ENCODE results near the gene XXYLT1.

DNA sequence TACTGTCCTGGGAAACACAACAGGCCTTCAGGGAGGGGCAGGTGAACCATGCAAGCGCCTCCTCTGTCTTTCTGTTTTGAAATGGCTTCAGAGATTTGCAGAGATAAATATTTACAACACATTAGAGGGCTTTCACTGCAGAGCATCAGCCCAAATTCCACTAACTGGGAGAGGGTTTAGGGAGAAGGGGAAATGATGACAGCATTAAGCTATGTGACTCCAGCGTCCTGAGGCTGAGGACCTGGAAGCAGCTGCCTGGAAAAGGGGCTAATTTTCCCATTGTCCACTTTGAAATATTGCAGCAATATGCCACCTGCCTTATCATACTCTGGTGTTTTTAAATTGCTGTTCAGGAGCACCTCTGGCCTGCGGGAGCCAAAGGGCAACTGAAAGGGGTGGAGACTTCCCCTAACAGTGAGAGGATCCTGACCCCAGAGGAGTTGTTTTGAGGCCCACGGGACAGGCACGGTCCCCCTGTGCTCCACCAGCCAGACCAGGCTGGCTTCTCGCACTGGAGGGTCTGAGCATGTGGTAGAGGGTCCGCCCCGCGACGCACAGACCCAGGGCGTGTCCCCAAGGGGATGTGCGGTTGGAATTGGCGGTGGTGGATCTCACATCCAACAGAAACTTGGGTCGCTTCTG, 110.6 kb downstream of the XXYLT1 start:
- no peak for TF ChIP-seq ZNF302 (tag by site-specific recombination; IDR thresholded peaks at IDR 0.05; ENCODE audit: low read depth)
- TF ChIP-seq, protein P1, sequence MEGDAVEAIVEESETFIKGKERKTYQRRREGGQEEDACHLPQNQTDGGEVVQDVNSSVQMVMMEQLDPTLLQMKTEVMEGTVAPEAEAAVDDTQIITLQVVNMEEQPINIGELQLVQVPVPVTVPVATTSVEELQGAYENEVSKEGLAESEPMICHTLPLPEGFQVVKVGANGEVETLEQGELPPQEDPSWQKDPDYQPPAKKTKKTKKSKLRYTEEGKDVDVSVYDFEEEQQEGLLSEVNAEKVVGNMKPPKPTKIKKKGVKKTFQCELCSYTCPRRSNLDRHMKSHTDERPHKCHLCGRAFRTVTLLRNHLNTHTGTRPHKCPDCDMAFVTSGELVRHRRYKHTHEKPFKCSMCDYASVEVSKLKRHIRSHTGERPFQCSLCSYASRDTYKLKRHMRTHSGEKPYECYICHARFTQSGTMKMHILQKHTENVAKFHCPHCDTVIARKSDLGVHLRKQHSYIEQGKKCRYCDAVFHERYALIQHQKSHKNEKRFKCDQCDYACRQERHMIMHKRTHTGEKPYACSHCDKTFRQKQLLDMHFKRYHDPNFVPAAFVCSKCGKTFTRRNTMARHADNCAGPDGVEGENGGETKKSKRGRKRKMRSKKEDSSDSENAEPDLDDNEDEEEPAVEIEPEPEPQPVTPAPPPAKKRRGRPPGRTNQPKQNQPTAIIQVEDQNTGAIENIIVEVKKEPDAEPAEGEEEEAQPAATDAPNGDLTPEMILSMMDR (tag by site-specific recombination; IDR thresholded peaks at IDR 0.05): no peak
- TF ChIP-seq ZNF416 (tag by site-specific recombination; IDR thresholded peaks at IDR 0.05): no peak
- TF ChIP-seq, protein P2, sequence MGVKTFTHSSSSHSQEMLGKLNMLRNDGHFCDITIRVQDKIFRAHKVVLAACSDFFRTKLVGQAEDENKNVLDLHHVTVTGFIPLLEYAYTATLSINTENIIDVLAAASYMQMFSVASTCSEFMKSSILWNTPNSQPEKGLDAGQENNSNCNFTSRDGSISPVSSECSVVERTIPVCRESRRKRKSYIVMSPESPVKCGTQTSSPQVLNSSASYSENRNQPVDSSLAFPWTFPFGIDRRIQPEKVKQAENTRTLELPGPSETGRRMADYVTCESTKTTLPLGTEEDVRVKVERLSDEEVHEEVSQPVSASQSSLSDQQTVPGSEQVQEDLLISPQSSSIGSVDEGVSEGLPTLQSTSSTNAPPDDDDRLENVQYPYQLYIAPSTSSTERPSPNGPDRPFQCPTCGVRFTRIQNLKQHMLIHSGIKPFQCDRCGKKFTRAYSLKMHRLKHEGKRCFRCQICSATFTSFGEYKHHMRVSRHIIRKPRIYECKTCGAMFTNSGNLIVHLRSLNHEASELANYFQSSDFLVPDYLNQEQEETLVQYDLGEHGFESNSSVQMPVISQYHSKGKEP (tag by site-specific recombination; IDR thresholded peaks at IDR 0.05): no peak
- TF ChIP-seq, protein P3, sequence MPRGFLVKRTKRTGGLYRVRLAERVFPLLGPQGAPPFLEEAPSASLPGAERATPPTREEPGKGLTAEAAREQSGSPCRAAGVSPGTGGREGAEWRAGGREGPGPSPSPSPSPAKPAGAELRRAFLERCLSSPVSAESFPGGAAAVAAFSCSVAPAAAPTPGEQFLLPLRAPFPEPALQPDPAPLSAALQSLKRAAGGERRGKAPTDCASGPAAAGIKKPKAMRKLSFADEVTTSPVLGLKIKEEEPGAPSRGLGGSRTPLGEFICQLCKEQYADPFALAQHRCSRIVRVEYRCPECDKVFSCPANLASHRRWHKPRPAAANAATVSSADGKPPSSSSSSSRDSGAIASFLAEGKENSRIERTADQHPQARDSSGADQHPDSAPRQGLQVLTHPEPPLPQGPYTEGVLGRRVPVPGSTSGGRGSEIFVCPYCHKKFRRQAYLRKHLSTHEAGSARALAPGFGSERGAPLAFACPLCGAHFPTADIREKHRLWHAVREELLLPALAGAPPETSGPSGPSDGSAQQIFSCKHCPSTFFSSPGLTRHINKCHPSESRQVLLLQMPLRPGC (tag by site-specific recombination; IDR thresholded peaks at IDR 0.05): no peak
- TF ChIP-seq ZBTB8A (tag by site-specific recombination; IDR thresholded peaks at IDR 0.05): no peak
- no peak for TF ChIP-seq MZF1 (tag by site-specific recombination; IDR thresholded peaks at IDR 0.05; ENCODE audit: borderline replicate concordance)
- TF ChIP-seq TRIM28 (IDR thresholded peaks at IDR 0.05; ENCODE audit: borderline replicate concordance, low read length): no peak
- TF ChIP-seq, protein P4, sequence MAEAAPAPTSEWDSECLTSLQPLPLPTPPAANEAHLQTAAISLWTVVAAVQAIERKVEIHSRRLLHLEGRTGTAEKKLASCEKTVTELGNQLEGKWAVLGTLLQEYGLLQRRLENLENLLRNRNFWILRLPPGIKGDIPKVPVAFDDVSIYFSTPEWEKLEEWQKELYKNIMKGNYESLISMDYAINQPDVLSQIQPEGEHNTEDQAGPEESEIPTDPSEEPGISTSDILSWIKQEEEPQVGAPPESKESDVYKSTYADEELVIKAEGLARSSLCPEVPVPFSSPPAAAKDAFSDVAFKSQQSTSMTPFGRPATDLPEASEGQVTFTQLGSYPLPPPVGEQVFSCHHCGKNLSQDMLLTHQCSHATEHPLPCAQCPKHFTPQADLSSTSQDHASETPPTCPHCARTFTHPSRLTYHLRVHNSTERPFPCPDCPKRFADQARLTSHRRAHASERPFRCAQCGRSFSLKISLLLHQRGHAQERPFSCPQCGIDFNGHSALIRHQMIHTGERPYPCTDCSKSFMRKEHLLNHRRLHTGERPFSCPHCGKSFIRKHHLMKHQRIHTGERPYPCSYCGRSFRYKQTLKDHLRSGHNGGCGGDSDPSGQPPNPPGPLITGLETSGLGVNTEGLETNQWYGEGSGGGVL (tag by site-specific recombination; IDR thresholded peaks at IDR 0.05): no peak

Measured in HEK293 (cell line).